Uterus (tissue), 4 donors: Measurements from ENCODE around the gene ADARB1. TPM values are rescaled to one million over a fixed set of nuclear protein-coding genes. Genes with fewer than 3 reads are reported as not detected.
A peak's percentile ranks its signal among the peaks of the same experiment; 100 is the strongest.

Source experiments
- DNase-seq, 2 donors: peaks; one replicate each; pipeline ENCODE4 v3.0.0-alpha.2; 2019 to 2020
- H3K27ac ChIP-seq, 2 donors: fragments of 200-600 bp; sonication (generic); 1 replicate in 1 of 2; 2 replicates in 1 of 2; pipeline ENCODE4 v1.5.1; 2016 to 2018
- H3K27me3 ChIP-seq, 2 donors: fragments of 200-600 bp; sonication (generic); one replicate each; pipeline ENCODE4 v1.5.1; 2018 to 2019; ENCODE audit warnings: control low read depth in 1 of 2
- H3K36me3 ChIP-seq, 2 donors: fragments of 200-600 bp; sonication (generic); one replicate each; pipeline ENCODE4 v1.5.1; 2019; ENCODE audit warnings: control low read depth in 1 of 2
- H3K4me1 ChIP-seq, 2 donors: fragments of 200-600 bp; sonication (generic); one replicate each; pipeline ENCODE4 v1.5.1; 2018 to 2019; ENCODE audit warnings: control low read depth in 1 of 2
- H3K4me3 ChIP-seq, 2 donors: fragments of 200-600 bp; sonication (generic); 1 replicate in 1 of 2; 2 replicates in 1 of 2; pipeline ENCODE4 v1.5.1; 2018 to 2019; ENCODE audit warnings: mild to moderate bottlenecking in 1 of 2
- H3K9me3 ChIP-seq, 2 donors: fragments of 200-600 bp; sonication (generic); one replicate each; pipeline ENCODE4 v1.5.1; 2019; ENCODE audit warnings: control low read depth in 1 of 2
- CTCF ChIP-seq, 4 experiments: fragments of 200-600 bp in 2 of 4; fragments of 450-650 bp in 2 of 4; sonication (generic) in 2 of 4; IDR thresholded peaks; one replicate each; pipeline ENCODE4 v1.5.1; 2016 to 2019; ENCODE audit warnings: antibody characterized with exemption in 4 of 4, mild to moderate bottlenecking in 2 of 4, moderate library complexity in 1 of 4
- POLR2A ChIP-seq, 2 donors: fragments of 450-650 bp; IDR thresholded peaks; one replicate each; pipeline ENCODE4 v1.6.1; 2016; ENCODE audit warnings: antibody characterized with exemption in 2 of 2, mild to moderate bottlenecking in 1 of 2, moderate library complexity in 1 of 2
- intact Hi-C: fragments of 100-400 bp; cut with DNase I; formaldehyde crosslinking; loops from one replicate; pipeline ENCODE4 v1.15.1; 2023; ENCODE audit warnings: low total_unique reads
- total RNA-seq, 4 donors: library from RNA; depleted of rRNA in 3 of 4; stranded (reverse); fragments of >200 nt in 3 of 4; gene quantifications; one replicate each; pipeline versions ENCODE4 v1.1.0 to v1.2.4, GENCODE V29; 2014 to 2023
- donor health status: DM: yes; HTN: yes; CAD: no.

ADARB1 gene
- total RNA-seq, 4 donors from 2014 or later = 21.8 to 69.6 (median 43.3) TPM

DNA sequence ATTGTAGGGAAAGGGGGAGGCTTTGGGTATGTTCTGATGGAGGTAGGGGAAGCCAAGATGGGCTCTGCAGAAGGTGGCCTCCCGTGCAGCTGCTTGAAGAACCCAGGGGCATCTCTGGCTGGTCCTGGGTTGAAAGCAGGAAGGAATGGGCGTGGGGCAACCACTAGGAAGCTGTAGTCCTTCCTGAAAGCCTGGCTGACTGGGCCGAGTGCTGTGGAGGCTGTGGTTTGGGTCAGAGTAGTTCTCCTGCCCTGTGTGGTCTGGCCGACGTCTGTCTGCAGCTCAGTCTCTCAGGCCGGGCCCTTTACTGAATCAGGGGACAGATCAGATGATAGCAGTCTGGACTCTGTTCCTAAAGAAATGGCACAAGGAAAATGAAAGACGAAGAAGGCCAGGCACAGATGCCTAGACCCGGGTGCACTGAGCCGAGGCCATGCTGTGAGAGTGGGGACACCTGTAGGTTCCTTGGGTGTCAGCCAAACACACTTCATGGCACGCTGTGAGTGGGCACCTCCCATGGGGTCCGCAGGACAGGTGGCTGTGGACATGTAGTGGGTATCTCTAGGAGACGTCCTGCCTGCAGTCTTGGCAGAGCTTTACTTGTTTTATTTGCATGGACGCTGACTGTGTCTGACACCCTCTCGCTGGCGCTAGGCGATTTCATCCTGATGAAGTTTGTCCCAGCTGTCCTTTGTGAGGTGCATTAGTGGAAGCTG lies 126.4 kb downstream of the ADARB1 start:
- TF ChIP-seq POLR2A (IDR thresholded peaks at IDR 0.05) (no peak), CTCF (IDR thresholded peaks at IDR 0.05) (no peak)
- no peaks in the 10 kb centered on the region for H3K9me3 ChIP-seq
- no peak overlapping the region for H3K4me3 ChIP-seq
- H3K36me3 ChIP-seq = no peaks in the 10 kb centered on the region
- H3K4me1 ChIP-seq = no peaks in the 10 kb centered on the region
- intact Hi-C loops = no loop called here
- DNase-seq = no peak
- no peaks in the 10 kb centered on the region for H3K27me3 ChIP-seq
- H3K27ac ChIP-seq = no peak overlapping the region

GRCh38 chr21:45202344-45202743 lies 128.0 kb downstream of the ADARB1 start:
- Histone ChIP-seq H3K36me3 (no peaks in the 10 kb centered on the region), H3K27me3 (no peaks in the 10 kb centered on the region), H3K27ac (no peak overlapping the region), H3K4me3 (no peak overlapping the region), H3K4me1 (no peaks in the 10 kb centered on the region), H3K9me3 (no peaks in the 10 kb centered on the region)
- DNase-seq = no peak
- no peak for TF ChIP-seq CTCF (IDR thresholded peaks at IDR 0.05)
- intact Hi-C loops = no loop called here

- TF ChIP-seq POLR2A (IDR thresholded peaks at IDR 0.05) (no peak), CTCF (IDR thresholded peaks at IDR 0.05) (no peak)
- H3K27ac ChIP-seq = no peak overlapping the region
- H3K4me3 ChIP-seq = no peak overlapping the region
- DNase-seq = no peak
- H3K27me3 ChIP-seq = no peaks in the 10 kb centered on the region
- no peaks in the 10 kb centered on the region for H3K36me3 ChIP-seq
- no peaks in the 10 kb centered on the region for H3K4me1 ChIP-seq
- no peaks in the 10 kb centered on the region for H3K9me3 ChIP-seq
- intact Hi-C loops = no loop called here
Observed at GRCh38 chr21:45202889-45203288, 128.5 kb downstream of the ADARB1 start.

GRCh38 chr21:45203983-45204382 lies 129.6 kb downstream of the ADARB1 start:
- no peaks in the 10 kb centered on the region for H3K4me1 ChIP-seq
- no peaks in the 10 kb centered on the region for H3K36me3 ChIP-seq
- H3K4me3 ChIP-seq = no peak overlapping the region
- no peaks in the 10 kb centered on the region for H3K27me3 ChIP-seq
- no peak for DNase-seq
- TF ChIP-seq CTCF (IDR thresholded peaks at IDR 0.05) (no peak), POLR2A (IDR thresholded peaks at IDR 0.05) (no peak)
- intact Hi-C loops = no loop called here
- H3K9me3 ChIP-seq = no peaks in the 10 kb centered on the region
- H3K27ac ChIP-seq = no peak overlapping the region

DNA sequence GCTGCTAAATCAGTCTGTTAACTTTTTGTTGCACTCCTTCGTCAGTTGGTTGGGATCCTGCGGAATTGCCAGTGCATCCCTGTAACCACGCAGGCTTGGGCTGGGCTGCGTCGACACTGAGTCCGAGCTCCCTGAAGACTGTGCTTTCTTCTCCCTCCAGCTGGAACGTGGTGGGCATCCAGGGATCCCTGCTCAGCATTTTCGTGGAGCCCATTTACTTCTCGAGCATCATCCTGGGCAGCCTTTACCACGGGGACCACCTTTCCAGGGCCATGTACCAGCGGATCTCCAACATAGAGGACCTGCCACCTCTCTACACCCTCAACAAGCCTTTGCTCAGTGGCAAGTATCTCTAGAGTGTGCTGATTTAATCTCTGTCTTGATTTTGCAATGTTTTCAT lies 130.0 kb downstream of the ADARB1 start:
- H3K4me1 ChIP-seq = no peaks in the 10 kb centered on the region
- peak overlapping the region in 1 of 2 donors; percentile 72 for H3K27ac ChIP-seq
- TF ChIP-seq POLR2A (IDR thresholded peaks at IDR 0.05) (no peak), CTCF (IDR thresholded peaks at IDR 0.05) (no peak)
- intact Hi-C loops = no loop called here
- no peaks in the 10 kb centered on the region for H3K9me3 ChIP-seq
- no peaks in the 10 kb centered on the region for H3K27me3 ChIP-seq
- no peak for DNase-seq
- H3K36me3 ChIP-seq = no peaks in the 10 kb centered on the region
- no peak overlapping the region for H3K4me3 ChIP-seq
